ENCODE data around the gene POLR1B. TPM values are rescaled to one million over a fixed set of nuclear protein-coding genes. Genes with fewer than 3 reads are reported as not detected.
A peak's percentile ranks its signal among the peaks of the same experiment; 100 is the strongest.
"Not testable (repeated sequence)": the region's sequence is repeated elsewhere in the genome, so short reads cannot be mapped to it uniquely, and the experiment has no call there.

POLR1B gene
- total RNA-seq, 1 donor from 2014 or later, result 26.8 TPM

DNA sequence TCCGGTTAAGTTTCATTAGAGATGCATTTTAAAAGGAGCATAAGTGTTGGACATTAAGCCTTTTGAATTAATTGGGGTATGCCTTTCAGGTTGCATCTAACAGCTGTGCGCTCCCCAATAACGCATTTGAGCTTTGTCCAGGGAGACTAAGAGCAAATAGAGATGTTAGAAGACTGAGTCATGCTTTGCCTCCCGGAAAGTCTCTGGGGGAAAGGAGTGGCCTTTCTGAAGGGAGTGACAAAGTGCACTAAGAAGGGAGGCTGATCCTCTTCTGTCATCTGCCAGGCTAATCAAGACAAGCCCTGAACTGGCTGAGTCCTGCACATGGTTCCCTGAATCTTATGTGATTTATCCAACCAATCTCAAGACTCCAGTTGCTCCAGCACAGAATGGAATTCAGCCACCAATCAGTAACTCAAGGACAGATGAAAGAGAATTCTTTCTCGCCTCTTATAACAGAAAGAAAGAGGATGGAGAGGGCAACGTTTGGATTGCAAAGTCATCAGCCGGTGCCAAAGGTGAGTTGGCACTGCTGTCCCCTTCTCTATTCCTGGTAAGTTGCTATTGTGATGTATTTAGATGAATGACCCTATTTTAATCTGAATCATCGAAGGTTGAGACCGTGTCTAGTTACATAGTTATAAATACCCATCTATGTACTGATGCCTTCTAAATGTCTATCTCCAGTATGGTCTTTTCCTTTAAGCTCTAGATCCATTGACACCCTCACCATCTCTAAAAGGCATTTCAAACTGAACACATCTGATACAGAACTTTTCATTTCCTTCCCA lies 48.2 kb upstream of the POLR1B start:
- Histone ChIP-seq H3K79me2 (ENCODE audit: insufficient read depth, low read length) (peaks cover 35% of the 10 kb centered on the region), H3K4me1 (ENCODE audit: insufficient read depth, low read length) (peaks cover 13% of the 10 kb centered on the region), H3K4me3 (ENCODE audit: insufficient read depth, low read depth, low read length) (no peak overlapping the region), H3K4me2 (ENCODE audit: low read length) (peak overlapping the region; percentile 51), H3K9me3 (ENCODE audit: insufficient read depth, low read depth, low read length) (no peaks in the 10 kb centered on the region), H3K9ac (ENCODE audit: low read length) (no peak overlapping the region), H2AFZ (ENCODE audit: low read depth, low read length) (no peak overlapping the region), H3K27me3 (ENCODE audit: insufficient read depth, low read length) (no peaks in the 10 kb centered on the region), H3K36me3 (ENCODE audit: insufficient read depth, low read length) (peaks cover 12% of the 10 kb centered on the region), H4K20me1 (ENCODE audit: insufficient read depth, low read length) (peaks cover 26% of the 10 kb centered on the region), H3K27ac (ENCODE audit: low read depth, low read length) (no peak overlapping the region)
- no peak overlapping the region for H3K27ac Mint-ChIP-seq (ENCODE audit: unreplicated experiment)
- no peaks in the 10 kb centered on the region for H3K27me3 Mint-ChIP-seq (ENCODE audit: low read depth, unreplicated experiment)
- H3K36me3 Mint-ChIP-seq (ENCODE audit: low read depth, unreplicated experiment), result peaks cover 10% of the 10 kb centered on the region
- no peak for TF ChIP-seq EZH2 (IDR thresholded peaks at IDR 0.05; ENCODE audit: insufficient read depth, low read length)
- TF ChIP-seq, protein P1, sequence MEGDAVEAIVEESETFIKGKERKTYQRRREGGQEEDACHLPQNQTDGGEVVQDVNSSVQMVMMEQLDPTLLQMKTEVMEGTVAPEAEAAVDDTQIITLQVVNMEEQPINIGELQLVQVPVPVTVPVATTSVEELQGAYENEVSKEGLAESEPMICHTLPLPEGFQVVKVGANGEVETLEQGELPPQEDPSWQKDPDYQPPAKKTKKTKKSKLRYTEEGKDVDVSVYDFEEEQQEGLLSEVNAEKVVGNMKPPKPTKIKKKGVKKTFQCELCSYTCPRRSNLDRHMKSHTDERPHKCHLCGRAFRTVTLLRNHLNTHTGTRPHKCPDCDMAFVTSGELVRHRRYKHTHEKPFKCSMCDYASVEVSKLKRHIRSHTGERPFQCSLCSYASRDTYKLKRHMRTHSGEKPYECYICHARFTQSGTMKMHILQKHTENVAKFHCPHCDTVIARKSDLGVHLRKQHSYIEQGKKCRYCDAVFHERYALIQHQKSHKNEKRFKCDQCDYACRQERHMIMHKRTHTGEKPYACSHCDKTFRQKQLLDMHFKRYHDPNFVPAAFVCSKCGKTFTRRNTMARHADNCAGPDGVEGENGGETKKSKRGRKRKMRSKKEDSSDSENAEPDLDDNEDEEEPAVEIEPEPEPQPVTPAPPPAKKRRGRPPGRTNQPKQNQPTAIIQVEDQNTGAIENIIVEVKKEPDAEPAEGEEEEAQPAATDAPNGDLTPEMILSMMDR (IDR thresholded peaks at IDR 0.05; ENCODE audit: insufficient read depth, low read depth, low read length), result no peak
- peaks cover 6% of the 10 kb centered on the region for H3K4me1 Mint-ChIP-seq (ENCODE audit: low read depth, unreplicated experiment)
- H3K4me3 Mint-ChIP-seq (ENCODE audit: unreplicated experiment), result no peak overlapping the region
- no peaks in the 10 kb centered on the region for H3K9me3 Mint-ChIP-seq (ENCODE audit: unreplicated experiment)
- FAIRE-seq (peak; percentile 73), DNase-seq (ENCODE audit: low read depth) (peak; percentile 57)

DNA sequence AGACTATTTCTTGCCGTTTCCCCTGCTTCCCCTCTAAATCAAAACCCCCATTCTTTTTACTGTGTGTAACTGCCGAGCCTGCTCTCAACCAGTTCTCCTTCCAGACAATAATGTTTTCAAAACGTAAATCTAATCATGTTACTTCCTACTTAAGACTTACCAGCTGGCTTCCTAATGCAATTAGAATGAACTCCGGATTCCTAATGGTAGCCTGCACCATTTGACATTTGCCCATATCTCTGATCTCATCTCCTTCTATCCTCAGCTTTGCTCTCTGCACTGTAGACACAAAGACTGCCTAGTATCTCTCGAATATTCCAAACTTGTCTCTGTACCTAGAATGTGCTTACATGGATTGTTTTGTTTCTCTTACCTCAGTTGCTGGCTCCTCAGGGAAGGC lies 47.4 kb upstream of the POLR1B start:
- DNase-seq (ENCODE audit: low read depth) (no peak), FAIRE-seq (no peak)
- peaks cover 13% of the 10 kb centered on the region for H3K4me1 ChIP-seq (ENCODE audit: insufficient read depth, low read length)
- Mint-ChIP-seq H3K27ac (ENCODE audit: unreplicated experiment) (no peak overlapping the region), H3K36me3 (ENCODE audit: low read depth, unreplicated experiment) (peaks cover 11% of the 10 kb centered on the region), H3K27me3 (ENCODE audit: low read depth, unreplicated experiment) (no peaks in the 10 kb centered on the region), H3K4me1 (ENCODE audit: low read depth, unreplicated experiment) (peaks cover 6% of the 10 kb centered on the region), H3K4me3 (ENCODE audit: unreplicated experiment) (no peak overlapping the region), H3K9me3 (ENCODE audit: unreplicated experiment) (no peaks in the 10 kb centered on the region)
- H3K27ac ChIP-seq (ENCODE audit: low read depth, low read length), result no peak overlapping the region
- H3K27me3 ChIP-seq (ENCODE audit: insufficient read depth, low read length), result no peaks in the 10 kb centered on the region
- H3K9ac ChIP-seq (ENCODE audit: low read length), result no peak overlapping the region
- no peak overlapping the region for H3K4me3 ChIP-seq (ENCODE audit: insufficient read depth, low read depth, low read length)
- H3K79me2 ChIP-seq (ENCODE audit: insufficient read depth, low read length), result peaks cover 28% of the 10 kb centered on the region
- H2AFZ ChIP-seq (ENCODE audit: low read depth, low read length), result no peak overlapping the region
- H3K9me3 ChIP-seq (ENCODE audit: insufficient read depth, low read depth, low read length), result no peaks in the 10 kb centered on the region
- peaks cover 25% of the 10 kb centered on the region for H4K20me1 ChIP-seq (ENCODE audit: insufficient read depth, low read length)
- H3K36me3 ChIP-seq (ENCODE audit: insufficient read depth, low read length), result peaks cover 12% of the 10 kb centered on the region
- TF ChIP-seq EZH2 (IDR thresholded peaks at IDR 0.05; ENCODE audit: insufficient read depth, low read length), result no peak
- TF ChIP-seq, protein P1 (IDR thresholded peaks at IDR 0.05; ENCODE audit: insufficient read depth, low read depth, low read length), result no peak
- H3K4me2 ChIP-seq (ENCODE audit: low read length), result no peak overlapping the region

DNA sequence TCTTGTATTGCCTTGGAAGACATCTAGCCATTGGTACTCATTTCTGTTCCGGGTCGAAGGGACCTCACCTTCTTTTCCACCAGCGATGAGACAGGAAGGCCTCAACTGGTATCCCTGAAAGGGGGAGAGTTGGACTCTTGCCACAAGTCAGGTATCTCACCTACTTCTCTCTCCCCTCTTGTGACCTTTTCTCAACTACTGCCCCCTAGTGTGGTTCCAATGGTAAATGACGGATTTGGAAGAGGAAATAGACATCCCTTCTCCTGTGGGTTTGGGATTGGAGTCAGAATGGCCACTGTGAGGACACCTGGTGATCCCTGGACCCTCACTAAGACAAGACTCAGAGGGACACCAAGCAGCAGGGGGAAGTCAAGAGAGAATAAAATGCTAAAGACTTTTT lies 46.4 kb upstream of the POLR1B start:
- H3K4me3 ChIP-seq (ENCODE audit: insufficient read depth, low read depth, low read length); H3K27ac ChIP-seq (ENCODE audit: low read depth, low read length); H3K4me3 Mint-ChIP-seq (ENCODE audit: unreplicated experiment); H3K4me1 Mint-ChIP-seq (ENCODE audit: low read depth, unreplicated experiment); H3K27me3 Mint-ChIP-seq (ENCODE audit: low read depth, unreplicated experiment); FAIRE-seq; H3K9me3 Mint-ChIP-seq (ENCODE audit: unreplicated experiment); H2AFZ ChIP-seq (ENCODE audit: low read depth, low read length); H3K9ac ChIP-seq (ENCODE audit: low read length); H3K9me3 ChIP-seq (ENCODE audit: insufficient read depth, low read depth, low read length); H3K4me2 ChIP-seq (ENCODE audit: low read length); H3K27me3 ChIP-seq (ENCODE audit: insufficient read depth, low read length); H3K27ac Mint-ChIP-seq (ENCODE audit: unreplicated experiment); DNase-seq (ENCODE audit: low read depth): not testable (repeated sequence)
- H4K20me1 ChIP-seq (ENCODE audit: insufficient read depth, low read length), result peaks cover 20% of the 10 kb centered on the region
- peaks cover 12% of the 10 kb centered on the region for H3K36me3 ChIP-seq (ENCODE audit: insufficient read depth, low read length)
- peaks cover 11% of the 10 kb centered on the region for H3K36me3 Mint-ChIP-seq (ENCODE audit: low read depth, unreplicated experiment)
- H3K79me2 ChIP-seq (ENCODE audit: insufficient read depth, low read length), result peaks cover 21% of the 10 kb centered on the region
- H3K4me1 ChIP-seq (ENCODE audit: insufficient read depth, low read length), result peaks cover 13% of the 10 kb centered on the region

DNA sequence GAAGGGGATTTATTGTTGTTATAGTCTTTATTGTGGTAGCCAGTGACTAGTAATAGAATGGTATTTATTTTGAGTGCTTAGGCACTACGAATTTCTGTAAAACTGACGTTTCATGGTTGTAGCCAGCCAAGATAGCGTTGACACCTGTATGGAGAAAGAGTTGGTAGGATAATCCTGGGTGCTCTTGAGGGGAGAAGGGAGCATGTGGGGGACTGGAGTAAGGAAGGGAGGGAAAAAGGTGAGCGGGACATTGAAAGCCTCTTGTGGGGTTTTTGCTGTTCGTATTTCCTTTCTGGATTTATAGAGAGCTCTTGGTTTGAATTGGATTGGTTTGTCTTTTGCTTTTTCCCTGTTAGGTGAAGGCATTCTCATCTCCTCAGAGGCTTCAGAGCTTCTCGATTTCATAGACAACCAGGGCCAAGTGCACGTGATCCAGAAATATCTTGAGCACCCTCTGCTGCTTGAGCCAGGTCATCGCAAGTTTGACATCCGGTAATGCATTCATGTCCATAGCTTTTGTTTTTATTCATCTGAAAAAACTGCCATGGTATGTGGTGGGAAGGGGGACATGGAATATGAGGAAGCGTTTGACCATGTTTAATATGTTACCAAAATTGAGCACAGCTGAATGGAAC lies 41.3 kb upstream of the POLR1B start:
- H3K27me3 Mint-ChIP-seq (ENCODE audit: low read depth, unreplicated experiment), result not testable (repeated sequence)

More for the DNA sequence above, 41.3 kb upstream of the POLR1B start:
- not testable (repeated sequence) for H3K79me2 ChIP-seq (ENCODE audit: insufficient read depth, low read length); H3K27ac ChIP-seq (ENCODE audit: low read depth, low read length); H3K4me3 ChIP-seq (ENCODE audit: insufficient read depth, low read depth, low read length); DNase-seq (ENCODE audit: low read depth); H3K4me1 ChIP-seq (ENCODE audit: insufficient read depth, low read length); H3K4me3 Mint-ChIP-seq (ENCODE audit: unreplicated experiment); H3K27ac Mint-ChIP-seq (ENCODE audit: unreplicated experiment); H4K20me1 ChIP-seq (ENCODE audit: insufficient read depth, low read length); H3K9me3 Mint-ChIP-seq (ENCODE audit: unreplicated experiment); H3K27me3 ChIP-seq (ENCODE audit: insufficient read depth, low read length); FAIRE-seq; H3K9me3 ChIP-seq (ENCODE audit: insufficient read depth, low read depth, low read length); H2AFZ ChIP-seq (ENCODE audit: low read depth, low read length); H3K4me1 Mint-ChIP-seq (ENCODE audit: low read depth, unreplicated experiment); H3K4me2 ChIP-seq (ENCODE audit: low read length); H3K9ac ChIP-seq (ENCODE audit: low read length)
- peaks cover 19% of the 10 kb centered on the region for H3K36me3 Mint-ChIP-seq (ENCODE audit: low read depth, unreplicated experiment)
- H3K36me3 ChIP-seq (ENCODE audit: insufficient read depth, low read length), result peaks cover 12% of the 10 kb centered on the region

Data from astrocyte (in vitro differentiated cells and primary cell).